ENCODE data around the gene DGKB.
A peak's percentile ranks its signal among the peaks of the same experiment; 100 is the strongest.
"Not testable (repeated sequence)": the region's sequence is repeated elsewhere in the genome, so short reads cannot be mapped to it uniquely, and the experiment has no call there.

Gene DGKB

GRCh38 chr7:14585232-14585631, 317.3 kb downstream of the DGKB start:
- no peak for DNase-seq (ENCODE audit: low spot score)

GRCh38 chr7:14583518-14583917, 319.0 kb downstream of the DGKB start:
- DNase-seq (ENCODE audit: low spot score): no peak

- no peak for DNase-seq (ENCODE audit: low spot score)
Observed at GRCh38 chr7:14582010-14582409, 320.5 kb downstream of the DGKB start.

- DNase-seq (ENCODE audit: low spot score): no peak
Observed at GRCh38 chr7:14579971-14580370, 322.6 kb downstream of the DGKB start.

GRCh38 chr7:14576578-14576977, 326.0 kb downstream of the DGKB start:
- DNase-seq (ENCODE audit: low spot score): peak; percentile 8

- DNase-seq (ENCODE audit: low spot score): no peak
Observed at GRCh38 chr7:14570750-14571607, 331.6 kb downstream of the DGKB start.

- no peak for DNase-seq (ENCODE audit: low spot score)
Observed at GRCh38 chr7:14552060-14552459, 350.5 kb downstream of the DGKB start.

- no peak for DNase-seq (ENCODE audit: low spot score)
Observed at GRCh38 chr7:14551310-14551709, 351.2 kb downstream of the DGKB start.

- no peak for DNase-seq (ENCODE audit: low spot score)
Observed at GRCh38 chr7:14542624-14543023, 359.9 kb downstream of the DGKB start.

GRCh38 chr7:14521183-14521582, 381.4 kb downstream of the DGKB start:
- no peak for DNase-seq (ENCODE audit: low spot score)

GRCh38 chr7:14510268-14510667, 392.3 kb downstream of the DGKB start:
- DNase-seq (ENCODE audit: low spot score): no peak

- DNase-seq (ENCODE audit: low spot score): peak; percentile 24
Observed at GRCh38 chr7:14507617-14508016, 394.9 kb downstream of the DGKB start.

- DNase-seq (ENCODE audit: low spot score): no peak
Observed at GRCh38 chr7:14505906-14506305, 396.6 kb downstream of the DGKB start.

- DNase-seq (ENCODE audit: low spot score): no peak
Observed at GRCh38 chr7:14504134-14504533, 398.4 kb downstream of the DGKB start.

GRCh38 chr7:14503623-14504022, 398.9 kb downstream of the DGKB start:
- DNase-seq (ENCODE audit: low spot score): no peak

GRCh38 chr7:14501436-14501835, 401.1 kb downstream of the DGKB start:
- DNase-seq (ENCODE audit: low spot score): no peak

- DNase-seq (ENCODE audit: low spot score): no peak
Observed at GRCh38 chr7:14497390-14497789, 405.2 kb downstream of the DGKB start.

GRCh38 chr7:14495633-14496032, 406.9 kb downstream of the DGKB start:
- DNase-seq (ENCODE audit: low spot score): no peak

GRCh38 chr7:14487701-14488395, 414.7 kb downstream of the DGKB start:
- no peak for DNase-seq (ENCODE audit: low spot score)

GRCh38 chr7:14483663-14484062, 418.9 kb downstream of the DGKB start:
- peak; percentile 4 for DNase-seq (ENCODE audit: low spot score)

- no peak for DNase-seq (ENCODE audit: low spot score)
Observed at GRCh38 chr7:14480281-14480680, 422.3 kb downstream of the DGKB start.

- no peak for DNase-seq (ENCODE audit: low spot score)
Observed at GRCh38 chr7:14478834-14479510, 423.6 kb downstream of the DGKB start.

- not testable (repeated sequence) for DNase-seq (ENCODE audit: low spot score)
Observed at GRCh38 chr7:14461716-14462115, 440.8 kb downstream of the DGKB start.

Data from GM03348 (cell line).